GM12864 (cell line): ENCODE measurements around the gene SYCE3.
A peak's percentile ranks its signal among the peaks of the same experiment; 100 is the strongest.
"Not testable (repeated sequence)": the region's sequence is repeated elsewhere in the genome, so short reads cannot be mapped to it uniquely, and the experiment has no call there.

Experiments used
- DNase-seq: peaks from one replicate; pipeline ENCODE4 v3.0.0-alpha.2; 2011; ENCODE audit warnings: low read depth
- H3K4me3 ChIP-seq: 2 replicates; pipeline ENCODE4 v1.5.1; 2011; ENCODE audit warnings: mild to moderate bottlenecking, low read depth, low read length, control low read depth
- CTCF ChIP-seq: IDR thresholded peaks from 2 replicates; pipeline ENCODE4 v1.5.1; 2011; ENCODE audit warnings: low read depth, mild to moderate bottlenecking, moderate library complexity, low read length, control low read depth, inconsistent platforms; ENCODE audit errors: missing control alignments

The SYCE3 gene

GRCh38 chr22:50535113-50535512 lies 27.6 kb downstream of the SYCE3 start:
- DNase-seq, result no peak
- H3K4me3 ChIP-seq, result no peak overlapping the region; the same call in 1 of the 2 replicates
- no peak for TF ChIP-seq CTCF

GRCh38 chr22:50533856-50534711 lies 28.6 kb downstream of the SYCE3 start:
- not testable (repeated sequence) for H3K4me3 ChIP-seq
- peak; percentile 60 for DNase-seq

- TF ChIP-seq CTCF, result no peak
- DNase-seq, result no peak
- H3K4me3 ChIP-seq, result no peak overlapping the region; the same call in 1 of the 2 replicates
These were observed 29.6 kb downstream of the SYCE3 start for GRCh38 chr22:50532824-50533796.

- no peak for TF ChIP-seq CTCF
- no peak for DNase-seq
- H3K4me3 ChIP-seq, result peak overlapping the region; percentile 63
These were observed 30.6 kb downstream of the SYCE3 start for GRCh38 chr22:50531962-50532674.

GRCh38 chr22:50531546-50531961 lies 31.2 kb downstream of the SYCE3 start:
- DNase-seq, result no peak

GRCh38 chr22:50530877-50531545 lies 31.7 kb downstream of the SYCE3 start:
- DNase-seq, result no peak
- TF ChIP-seq CTCF, result no peak
- H3K4me3 ChIP-seq, result peak overlapping the region; percentile 63

More at GRCh38 chr22:50531546-50531961, 31.2 kb downstream of the SYCE3 start:
- TF ChIP-seq CTCF, result no peak
- H3K4me3 ChIP-seq, result peak overlapping the region; percentile 63
